GM19043 (cell line): ENCODE data around the gene PHF8.

ENCODE experiments used
- ATAC-seq: cut with Tn5 transposase; IDR thresholded peaks from one replicate; pipeline ENCODE4 v1.9.1; 2021; ENCODE audit warnings: low read depth; ENCODE audit not compliant: unreplicated experiment

The PHF8 gene

GRCh38 chrX:54044126-54044876, at the start of gene PHF8:
Gene PHF8 (minus strand): TSS chrX:54044473. CDS start chrX:54042728, 1,745 bp downstream.
- peak; percentile 77 for ATAC-seq

- ATAC-seq = no peak
These were observed 49.3 kb upstream of the PHF8 start for GRCh38 chrX:54093571-54093970.

DNA sequence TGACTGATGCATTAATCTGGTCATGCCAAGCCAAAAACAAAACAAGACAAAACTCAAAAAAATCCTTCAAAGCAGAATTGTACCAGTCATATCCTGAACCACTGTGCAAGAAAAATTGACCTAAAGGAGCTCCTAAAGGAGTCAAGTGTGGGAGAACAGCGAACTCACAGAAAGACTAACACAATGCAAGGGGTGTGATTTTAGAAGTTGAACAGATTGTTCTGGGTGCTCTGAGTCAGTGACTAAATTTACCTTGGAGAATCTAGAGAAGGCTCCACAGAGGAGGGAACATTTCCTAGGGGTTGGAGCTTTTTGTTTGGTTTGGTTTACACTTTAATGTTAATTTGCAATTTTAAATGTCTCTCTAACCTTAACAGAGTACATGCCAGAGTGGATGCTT, 48.9 kb upstream of the PHF8 start:
- ATAC-seq = no peak

DNA sequence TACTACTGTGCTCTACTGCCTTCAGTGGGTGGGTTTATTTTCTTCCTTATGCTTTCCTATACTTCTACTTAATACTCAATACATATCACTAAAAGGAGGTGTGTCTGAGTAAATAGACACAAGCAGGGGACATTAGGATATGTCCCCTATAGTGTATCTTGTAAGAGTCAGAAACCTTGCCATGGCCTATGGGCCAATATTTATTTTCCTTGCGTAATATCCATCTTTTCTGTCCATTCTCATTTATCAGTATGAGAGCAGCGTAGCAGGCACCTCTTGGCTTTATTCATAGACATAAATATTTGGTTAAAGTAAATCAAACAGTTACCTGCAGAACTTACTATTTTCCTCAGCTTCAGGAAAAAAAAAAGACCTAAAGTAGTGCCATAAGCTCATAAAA, 46.6 kb upstream of the PHF8 start:
- ATAC-seq = no peak

DNA sequence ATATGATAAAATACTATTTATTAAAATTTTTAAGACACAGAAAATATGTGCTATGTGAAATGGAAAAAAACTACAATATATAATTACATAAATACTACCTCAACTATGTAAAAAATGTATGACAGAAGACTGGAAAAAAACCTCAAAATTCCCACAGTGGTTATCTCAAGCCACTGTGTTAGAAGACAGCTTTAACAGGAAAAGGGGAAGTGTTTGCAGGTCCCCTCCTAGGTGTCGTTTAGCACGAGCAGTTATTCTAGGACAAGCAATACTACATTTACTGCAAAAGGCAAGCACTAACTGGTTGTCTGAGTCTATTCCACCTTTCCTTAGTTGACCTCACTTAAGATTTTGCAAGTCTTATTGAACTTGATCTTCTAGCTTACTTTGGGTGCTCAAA, 44.9 kb upstream of the PHF8 start:
- ATAC-seq = no peak

GRCh38 chrX:54087661-54088060, 43.4 kb upstream of the PHF8 start:
- ATAC-seq = no peak

DNA sequence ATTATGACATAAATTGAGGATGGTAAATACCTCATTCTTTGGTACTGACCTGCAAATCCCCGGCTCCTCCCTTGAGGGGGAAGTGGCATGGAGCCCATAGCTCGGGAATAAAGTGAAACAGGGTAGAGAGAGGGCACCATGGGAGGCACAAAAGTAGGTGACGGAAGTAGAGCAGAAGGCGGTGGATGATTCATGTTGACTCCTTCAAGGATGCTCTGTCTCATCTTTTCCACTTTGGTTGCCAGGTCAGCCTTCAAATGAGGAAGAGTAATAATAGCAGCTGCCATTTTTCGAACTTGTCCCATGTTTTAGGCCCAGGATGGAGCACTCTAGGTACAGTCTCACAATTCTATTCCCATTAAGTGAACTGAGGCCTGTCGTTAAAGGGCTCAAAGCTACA, 41.4 kb upstream of the PHF8 start:
- no peak for ATAC-seq

GRCh38 chrX:54076903-54077302, 32.6 kb upstream of the PHF8 start:
- no peak for ATAC-seq

DNA sequence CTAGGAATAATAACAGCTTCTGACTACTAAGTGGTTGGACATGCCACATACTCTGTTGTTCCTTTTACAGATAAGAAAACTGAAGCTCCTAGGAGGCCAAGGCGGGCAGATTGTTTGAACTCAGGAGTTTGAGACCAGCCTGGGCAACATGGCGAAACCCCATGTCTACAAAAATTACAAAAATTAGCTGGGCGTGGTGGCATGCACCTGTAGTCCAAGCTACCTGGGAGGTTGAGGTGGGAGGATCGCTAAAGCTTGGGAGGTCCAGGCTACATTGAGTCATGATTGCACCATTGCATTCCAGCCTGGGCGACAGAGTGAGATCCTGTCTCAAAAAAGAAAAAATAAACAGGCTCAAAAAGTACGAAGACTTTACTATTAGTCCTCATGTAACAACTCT, 30.6 kb upstream of the PHF8 start:
- no peak for ATAC-seq

GRCh38 chrX:54067766-54068165, 23.5 kb upstream of the PHF8 start:
- ATAC-seq = no peak

- no peak for ATAC-seq
These were observed 22.6 kb upstream of the PHF8 start for GRCh38 chrX:54066841-54067240.

- no peak for ATAC-seq
These were observed 20.3 kb upstream of the PHF8 start for GRCh38 chrX:54064564-54064963.

GRCh38 chrX:54063361-54063760, 19.1 kb upstream of the PHF8 start:
- ATAC-seq = no peak

- ATAC-seq = no peak
These were observed 5.5 kb upstream of the PHF8 start for GRCh38 chrX:54049801-54050200.

GRCh38 chrX:54048412-54048811, 4.1 kb upstream of the PHF8 start:
- ATAC-seq = no peak

GRCh38 chrX:54045563-54046228, 1.4 kb upstream of the PHF8 start:
- no peak for ATAC-seq

GRCh38 chrX:54044877-54045338, 635 bp upstream of the PHF8 start:
- peak; percentile 8 for ATAC-seq

GRCh38 chrX:54043541-54044125, 640 bp downstream of the PHF8 start:
- ATAC-seq = no peak

GRCh38 chrX:54043056-54043455, 1.2 kb downstream of the PHF8 start:
- no peak for ATAC-seq

DNA sequence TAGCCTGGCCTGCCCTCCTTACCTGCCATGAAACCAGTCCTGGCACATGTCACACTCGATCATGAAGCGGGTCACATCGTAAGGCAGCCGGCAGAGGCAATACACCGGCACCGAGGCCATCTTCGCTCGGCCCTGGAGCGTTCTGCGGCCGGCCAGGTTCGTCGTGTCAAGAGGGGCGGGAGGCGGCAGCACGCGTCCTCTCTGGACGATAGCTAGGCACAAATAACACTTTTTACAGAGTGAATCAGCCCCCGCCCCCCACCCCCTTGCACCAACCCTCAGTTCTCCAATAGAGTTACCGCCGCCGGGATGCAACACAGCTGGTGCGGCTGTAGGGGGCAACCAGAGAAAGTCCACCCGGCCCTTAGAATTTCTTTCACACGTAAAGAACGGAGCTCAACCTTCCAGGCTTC, 1.7 kb downstream of the PHF8 start:
- no peak for ATAC-seq

GRCh38 chrX:54030329-54030728, 13.9 kb downstream of the PHF8 start:
- ATAC-seq = no peak
